ENCODE data around the gene PALMD. TPM values are rescaled to one million over a fixed set of nuclear protein-coding genes. Genes with fewer than 3 reads are reported as not detected.

PALMD gene
- total RNA-seq, 1 experiment from 2014 or later = 0.05 TPM

GRCh38 chr1:99705385-99705784 lies 59.5 kb downstream of the PALMD start:
- Histone ChIP-seq H3K27ac (ENCODE audit: low read length) (no peak overlapping the region), H3K9me3 (ENCODE audit: control insufficient read depth, insufficient read depth, low read depth, low read length) (no peaks in the 10 kb centered on the region), H3K27me3 (ENCODE audit: control insufficient read depth, insufficient read depth, low read length) (no peaks in the 10 kb centered on the region), H3K36me3 (ENCODE audit: control insufficient read depth, insufficient read depth, low read length) (no peaks in the 10 kb centered on the region), H3K4me1 (ENCODE audit: control insufficient read depth, insufficient read depth, low read length) (no peaks in the 10 kb centered on the region), H3K4me3 (ENCODE audit: low read depth in 2 of 2, low read length in 2 of 2) (no peak overlapping the region)
- intact Hi-C loops (cut with micrococcal nuclease; ENCODE audit: unreplicated experiment) (loop anchor here (5.0 to 10.0 kb wide), 3 partner anchors 221 to 911 kb away; no protein-coding TSS in a partner anchor), in situ Hi-C loops (cut with HindIII; ENCODE audit: low pct_unique_long_range_greater_than_20kb, low sequenced_read_pairs) (no loop called here)
- ChIA-PET POLR2A (interaction anchor here (0.5 kb wide), 1 partner anchor 1548 kb away, joined by 18 read pairs; no protein-coding TSS in a partner anchor), CTCF (no interaction called here)
- DNase-seq (ENCODE audit: low read depth, low spot score) = no peak
- TF ChIP-seq SIN3A (IDR thresholded peaks at IDR 0.05; ENCODE audit: borderline replicate concordance, insufficient read depth, low read depth, low read length) (no peak), POLR2AphosphoS5 (IDR thresholded peaks at IDR 0.05; ENCODE audit: low read depth, low read length) (no peak), REST (IDR thresholded peaks at IDR 0.05; ENCODE audit: insufficient read depth in 1 of 2, low read depth in 2 of 2, low read length in 1 of 2) (no peak), TCF7L2 (IDR thresholded peaks at IDR 0.05; ENCODE audit: low read depth, low read length) (no peak)
- TF ChIP-seq, protein P1, sequence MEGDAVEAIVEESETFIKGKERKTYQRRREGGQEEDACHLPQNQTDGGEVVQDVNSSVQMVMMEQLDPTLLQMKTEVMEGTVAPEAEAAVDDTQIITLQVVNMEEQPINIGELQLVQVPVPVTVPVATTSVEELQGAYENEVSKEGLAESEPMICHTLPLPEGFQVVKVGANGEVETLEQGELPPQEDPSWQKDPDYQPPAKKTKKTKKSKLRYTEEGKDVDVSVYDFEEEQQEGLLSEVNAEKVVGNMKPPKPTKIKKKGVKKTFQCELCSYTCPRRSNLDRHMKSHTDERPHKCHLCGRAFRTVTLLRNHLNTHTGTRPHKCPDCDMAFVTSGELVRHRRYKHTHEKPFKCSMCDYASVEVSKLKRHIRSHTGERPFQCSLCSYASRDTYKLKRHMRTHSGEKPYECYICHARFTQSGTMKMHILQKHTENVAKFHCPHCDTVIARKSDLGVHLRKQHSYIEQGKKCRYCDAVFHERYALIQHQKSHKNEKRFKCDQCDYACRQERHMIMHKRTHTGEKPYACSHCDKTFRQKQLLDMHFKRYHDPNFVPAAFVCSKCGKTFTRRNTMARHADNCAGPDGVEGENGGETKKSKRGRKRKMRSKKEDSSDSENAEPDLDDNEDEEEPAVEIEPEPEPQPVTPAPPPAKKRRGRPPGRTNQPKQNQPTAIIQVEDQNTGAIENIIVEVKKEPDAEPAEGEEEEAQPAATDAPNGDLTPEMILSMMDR (IDR thresholded peaks at IDR 0.05) = no peak
- no TSS peak for BruUV-seq (replicated peaks)
- no peak for ATAC-seq

DNA sequence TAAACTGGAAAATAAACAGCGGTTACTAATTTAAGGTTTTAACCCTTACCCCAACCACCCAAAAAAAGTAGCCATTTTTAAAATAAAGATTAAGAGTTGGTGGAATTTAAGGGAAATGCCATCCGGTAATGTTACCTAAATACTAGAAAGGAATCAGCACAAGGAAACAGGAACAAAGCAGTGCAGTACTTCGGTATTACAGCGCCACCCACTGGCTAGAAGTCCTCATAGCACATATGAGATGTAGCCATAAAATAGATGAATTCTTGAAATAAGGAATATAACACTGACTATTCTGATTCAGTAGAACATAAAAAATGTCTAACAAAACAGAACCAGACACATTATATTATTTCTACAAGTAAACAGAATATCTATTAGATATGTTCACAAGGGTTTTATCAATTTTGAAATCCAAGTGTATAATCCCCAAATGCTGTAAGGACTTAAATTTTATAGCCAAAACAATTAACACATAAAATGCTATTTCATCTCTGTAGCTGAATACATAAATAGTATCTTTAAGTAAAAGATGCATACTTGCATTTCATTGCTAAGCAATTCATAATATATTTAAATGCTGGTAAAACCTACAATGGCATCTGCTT lies 61.7 kb downstream of the PALMD start:
- intact Hi-C loops (cut with micrococcal nuclease; ENCODE audit: unreplicated experiment) (loop anchor here (5.0 to 10.0 kb wide), 3 partner anchors 223 to 913 kb away; no protein-coding TSS in a partner anchor), in situ Hi-C loops (cut with HindIII; ENCODE audit: low pct_unique_long_range_greater_than_20kb, low sequenced_read_pairs) (no loop called here)
- no peaks in the 10 kb centered on the region for H3K9me3 ChIP-seq (ENCODE audit: control insufficient read depth, insufficient read depth, low read depth, low read length)
- TF ChIP-seq TCF7L2 (IDR thresholded peaks at IDR 0.05; ENCODE audit: low read depth, low read length) = no peak
- TF ChIP-seq, protein P1 (IDR thresholded peaks at IDR 0.05) = peak; percentile 72; the same call in 1 of the 2 replicates
- no peaks in the 10 kb centered on the region for H3K36me3 ChIP-seq (ENCODE audit: control insufficient read depth, insufficient read depth, low read length)
- H3K27ac ChIP-seq (ENCODE audit: low read length) = no peak overlapping the region
- DNase-seq (ENCODE audit: low read depth, low spot score) (peak; percentile 46), ATAC-seq (peak; percentile 62; the same call in 1 of the 2 replicates)
- H3K4me3 ChIP-seq (ENCODE audit: low read depth in 2 of 2, low read length in 2 of 2) = no peak overlapping the region
- H3K27me3 ChIP-seq (ENCODE audit: control insufficient read depth, insufficient read depth, low read length) = no peaks in the 10 kb centered on the region
- no peaks in the 10 kb centered on the region for H3K4me1 ChIP-seq (ENCODE audit: control insufficient read depth, insufficient read depth, low read length)
- ChIA-PET CTCF (no interaction called here), POLR2A (interaction anchor here (0.6 kb wide), 1 partner anchor 58 kb away, joined by 5 read pairs; no protein-coding TSS in a partner anchor)
- BruUV-seq (replicated peaks) = no TSS peak

Measured in Panc1 (cell line).